Myometrial cell (primary cell): Measurements from ENCODE around the gene DENND11. TPM values are rescaled to one million over a fixed set of nuclear protein-coding genes. Genes with fewer than 3 reads are reported as not detected.

ENCODE experiments used
- total RNA-seq: library from RNA; depleted of rRNA; stranded (reverse); fragments of >200 nt; gene quantifications from 2 replicates; pipeline ENCODE4 v1.2.3, GENCODE V29; 2015

The DENND11 gene
- 1.6 and 1.7 TPM in 2 replicates for total RNA-seq

GRCh38 chr7:141702047-141702567, at the start of gene DENND11:
Gene DENND11 (minus strand): TSS chr7:141702166. CDS start chr7:141702153, 13 bp downstream.

GRCh38 chr7:141737836-141738591, 36.0 kb upstream of the DENND11 start, which contains the start of gene SSBP1:
Gene SSBP1 (plus strand): TSS chr7:141738358. CDS start chr7:141739167, 809 bp downstream.

GRCh38 chr7:141708351-141708750, 6.4 kb upstream of the DENND11 start, which contains the start of gene WEE2:
Gene WEE2 (plus strand): TSS chr7:141708353. CDS start chr7:141708759, 406 bp downstream.

Other genes starting within 250 kb of the DENND11 start
- 32.9 and 40.9 TPM in 2 replicates for gene AGK, start 150.8 kb downstream of the DENND11 start, total RNA-seq
- not detected in 2 replicates for gene WEE2, start 6.2 kb upstream of the DENND11 start, total RNA-seq
- gene SSBP1, start 36.2 kb upstream of the DENND11 start, total RNA-seq: 208 and 285 TPM in 2 replicates
- not detected in 2 replicates for gene TAS2R3, start 61.9 kb upstream of the DENND11 start, total RNA-seq
- not detected in 2 replicates for gene TAS2R4, start 74.5 kb upstream of the DENND11 start, total RNA-seq
- not detected in 2 replicates for gene TAS2R5, start 88.1 kb upstream of the DENND11 start, total RNA-seq
- gene PRSS37, start 139.3 kb upstream of the DENND11 start, total RNA-seq: not detected in 2 replicates
- not detected in 2 replicates for gene OR9A4, start 214.2 kb upstream of the DENND11 start, total RNA-seq
- not detected in 2 replicates for gene CLEC5A, start 244.8 kb upstream of the DENND11 start, total RNA-seq